Ectodermal cell (in vitro differentiated cells): ENCODE data around the gene C5AR1.
"Not testable (repeated sequence)": the region's sequence is repeated elsewhere in the genome, so short reads cannot be mapped to it uniquely, and the experiment has no call there.

Experiments
- H3K27ac ChIP-seq: 2 replicates; pipeline ENCODE4 v1.7.0; 2013; ENCODE audit warnings: mild to moderate bottlenecking, low read depth, low read length; ENCODE audit not compliant: insufficient read depth, poor library complexity, severe bottlenecking
- H3K27me3 ChIP-seq: 2 replicates; pipeline ENCODE4 v1.7.0; 2013; ENCODE audit warnings: mild to moderate bottlenecking, low read length; ENCODE audit not compliant: insufficient read depth, control insufficient read depth, poor library complexity, severe bottlenecking
- H3K36me3 ChIP-seq: one replicate; pipeline ENCODE4 v1.7.0; 2013; ENCODE audit warnings: low read length; ENCODE audit not compliant: control insufficient read depth, insufficient read depth
- H3K4me1 ChIP-seq: one replicate; pipeline ENCODE4 v1.7.0; 2013; ENCODE audit warnings: low read length; ENCODE audit not compliant: control insufficient read depth, insufficient read depth
- H3K4me3 ChIP-seq: 2 replicates; pipeline ENCODE4 v1.7.0; 2013; ENCODE audit warnings: low read depth, low read length, control low read depth; ENCODE audit not compliant: insufficient read depth
- H3K9me3 ChIP-seq: 2 replicates; pipeline ENCODE4 v1.7.0; 2013; ENCODE audit warnings: mild to moderate bottlenecking, low read length, moderate library complexity; ENCODE audit not compliant: control insufficient read depth
- WGBS, 2 experiments: methylation state at CpG; one replicate each; pipeline ENCODE4 v1.1.7; 2013; ENCODE audit warnings: missing lambda C conversion rate in 2 of 2; 5-methylcytosine and 5-hydroxymethylcytosine counted together

C5AR1 gene

GRCh38 chr19:47346024-47346423 is 36.4 kb downstream of the C5AR1 start:
- 90 to 94% methylated on average over 6 of the region's 6 CpGs for WGBS, 2 experiments

GRCh38 chr19:47348819-47349795 is 39.4 kb downstream of the C5AR1 start, which contains the start of gene DHX34:
Gene DHX34 (plus strand): TSS chr19:47349315. CDS start chr19:47353031, 3,716 bp downstream.
- 5% methylated on average over 63 of the region's 63 CpGs for WGBS, 2 experiments
- peak within 1 kb of the TSS; percentile 81 for H3K4me3 ChIP-seq
- peaks cover 10% of the 10 kb centered on the region for H3K36me3 ChIP-seq
- H3K9me3 ChIP-seq: no peaks in the 10 kb centered on the region
- no peak within 1 kb of the TSS for H3K27ac ChIP-seq
- H3K27me3 ChIP-seq: peaks cover 6% of the 10 kb centered on the region
- H3K4me1 ChIP-seq: peaks cover 15% of the 10 kb centered on the region

More at GRCh38 chr19:47346024-47346423, 36.4 kb downstream of the C5AR1 start:
- H3K4me3 ChIP-seq, H3K27me3 ChIP-seq, H3K36me3 ChIP-seq, H3K27ac ChIP-seq, H3K9me3 ChIP-seq: not testable (repeated sequence)
- H3K4me1 ChIP-seq: peaks cover 12% of the 10 kb centered on the region

GRCh38 chr19:47350630-47351029 is 41.0 kb downstream of the C5AR1 start:
- WGBS, 2 experiments: 94 to 95% methylated on average over 6 of the region's 6 CpGs
- peaks cover 19% of the 10 kb centered on the region for H3K36me3 ChIP-seq
- H3K27me3 ChIP-seq: peaks cover 6% of the 10 kb centered on the region
- no peak overlapping the region for H3K27ac ChIP-seq
- no peak overlapping the region for H3K4me3 ChIP-seq
- no peaks in the 10 kb centered on the region for H3K9me3 ChIP-seq
- H3K4me1 ChIP-seq: peaks cover 15% of the 10 kb centered on the region

GRCh38 chr19:47351548-47351947 is 41.9 kb downstream of the C5AR1 start:
- Histone ChIP-seq H3K9me3 (no peaks in the 10 kb centered on the region), H3K4me1 (peaks cover 15% of the 10 kb centered on the region), H3K36me3 (peaks cover 28% of the 10 kb centered on the region), H3K27ac (no peak overlapping the region), H3K4me3 (no peak overlapping the region), H3K27me3 (peaks cover 6% of the 10 kb centered on the region)
- WGBS, 2 experiments: 63 to 73% methylated on average over 3 of the region's 3 CpGs

GRCh38 chr19:47352095-47352494 is 42.4 kb downstream of the C5AR1 start:
- no peak overlapping the region for H3K27ac ChIP-seq
- H3K27me3 ChIP-seq: peaks cover 6% of the 10 kb centered on the region
- no peak overlapping the region for H3K4me3 ChIP-seq
- H3K36me3 ChIP-seq: peaks cover 33% of the 10 kb centered on the region
- no peaks in the 10 kb centered on the region for H3K9me3 ChIP-seq
- 88 to 89% methylated on average over 2 of the region's 2 CpGs for WGBS, 2 experiments
- peaks cover 15% of the 10 kb centered on the region for H3K4me1 ChIP-seq

- no peak overlapping the region for H3K27ac ChIP-seq
- H3K9me3 ChIP-seq: no peaks in the 10 kb centered on the region
- 97% methylated on average over 24 of the region's 24 CpGs for WGBS, 2 experiments
- H3K27me3 ChIP-seq: peaks cover 5% of the 10 kb centered on the region
- H3K36me3 ChIP-seq: peaks cover 44% of the 10 kb centered on the region
- peaks cover 15% of the 10 kb centered on the region for H3K4me1 ChIP-seq
- H3K4me3 ChIP-seq: no peak overlapping the region
These were observed 43.6 kb downstream of the C5AR1 start for GRCh38 chr19:47353307-47353712.

- H3K4me1 ChIP-seq: no peaks in the 10 kb centered on the region
- no peak overlapping the region for H3K27ac ChIP-seq
- H3K27me3 ChIP-seq: no peaks in the 10 kb centered on the region
- no peak overlapping the region for H3K4me3 ChIP-seq
- 95 to 96% methylated on average over 6 of the region's 6 CpGs for WGBS, 2 experiments
- H3K36me3 ChIP-seq: peaks cover 59% of the 10 kb centered on the region
- no peaks in the 10 kb centered on the region for H3K9me3 ChIP-seq
These were observed 47.2 kb downstream of the C5AR1 start for GRCh38 chr19:47356900-47357299.

GRCh38 chr19:47357788-47358680 is 48.4 kb downstream of the C5AR1 start:
- WGBS, 2 experiments: 95 to 96% methylated on average over 28 of the region's 28 CpGs
- peaks cover 60% of the 10 kb centered on the region for H3K36me3 ChIP-seq

GRCh38 chr19:47358936-47359335 is 49.3 kb downstream of the C5AR1 start:
- H3K27me3 ChIP-seq: no peaks in the 10 kb centered on the region
- WGBS, 2 experiments: 95 to 96% methylated on average over 6 of the region's 6 CpGs
- no peak overlapping the region for H3K27ac ChIP-seq
- no peaks in the 10 kb centered on the region for H3K9me3 ChIP-seq
- H3K4me3 ChIP-seq: no peak overlapping the region
- H3K36me3 ChIP-seq: peaks cover 58% of the 10 kb centered on the region
- no peaks in the 10 kb centered on the region for H3K4me1 ChIP-seq

More at GRCh38 chr19:47357788-47358680, 48.4 kb downstream of the C5AR1 start:
- no peak overlapping the region for H3K4me3 ChIP-seq
- H3K27ac ChIP-seq: no peak overlapping the region
- no peaks in the 10 kb centered on the region for H3K4me1 ChIP-seq
- H3K27me3 ChIP-seq: no peaks in the 10 kb centered on the region
- H3K9me3 ChIP-seq: no peaks in the 10 kb centered on the region

GRCh38 chr19:47362321-47362720 is 52.7 kb downstream of the C5AR1 start:
- Histone ChIP-seq H3K36me3 (peaks cover 40% of the 10 kb centered on the region), H3K9me3 (no peaks in the 10 kb centered on the region), H3K4me1 (no peaks in the 10 kb centered on the region), H3K4me3 (no peak overlapping the region), H3K27ac (no peak overlapping the region), H3K27me3 (no peaks in the 10 kb centered on the region)
- 96% methylated on average over 21 of the region's 21 CpGs for WGBS, 2 experiments
